ENCODE data around the gene CR1L.
"Not testable (repeated sequence)": the region's sequence is repeated elsewhere in the genome, so short reads cannot be mapped to it uniquely, and the experiment has no call there.

Gene CR1L

GRCh38 chr1:207631137-207631536 is 13.8 kb upstream of the CR1L start:
- Histone ChIP-seq H3K27me3 (ENCODE audit: low read depth, low read length) (no peaks in the 10 kb centered on the region), H3K4me1 (ENCODE audit: control insufficient read depth in 1 of 2, insufficient read depth in 2 of 2, low read length in 2 of 2) (no peaks in the 10 kb centered on the region), H3K4me3 (ENCODE audit: low read depth in 1 of 2, low read length in 2 of 2) (no peak overlapping the region), H3K9me3 (ENCODE audit: control insufficient read depth in 1 of 2, low read length in 2 of 2) (no peaks in the 10 kb centered on the region), H3K27ac (ENCODE audit: low read length) (no peak overlapping the region), H3K36me3 (ENCODE audit: control insufficient read depth in 1 of 2, insufficient read depth in 2 of 2, low read length in 2 of 2) (no peaks in the 10 kb centered on the region)

DNA sequence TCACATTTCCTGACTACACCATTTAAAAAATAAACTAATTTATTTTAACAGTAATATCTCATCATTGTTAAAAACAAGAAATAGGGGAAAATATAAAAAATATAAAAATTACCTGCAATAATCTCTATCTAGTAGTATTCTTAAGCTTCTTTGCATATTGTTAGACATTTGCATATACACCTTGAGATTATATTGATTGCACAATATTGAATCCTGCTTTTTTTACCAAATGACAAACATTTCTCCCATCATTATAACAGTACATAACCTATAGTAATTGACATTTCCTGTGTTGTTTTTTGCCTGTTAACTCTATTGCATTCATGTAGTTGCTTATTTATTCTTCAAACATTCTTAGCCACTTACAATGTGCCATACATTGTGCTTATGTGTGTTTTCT is 11.7 kb upstream of the CR1L start:
- Histone ChIP-seq H3K4me3 (ENCODE audit: low read depth in 1 of 2, low read length in 2 of 2) (no peak overlapping the region), H3K27ac (ENCODE audit: low read length) (no peak overlapping the region), H3K36me3 (ENCODE audit: control insufficient read depth in 1 of 2, insufficient read depth in 2 of 2, low read length in 2 of 2) (no peaks in the 10 kb centered on the region), H3K9me3 (ENCODE audit: control insufficient read depth in 1 of 2, low read length in 2 of 2) (no peaks in the 10 kb centered on the region), H3K4me1 (ENCODE audit: control insufficient read depth in 1 of 2, insufficient read depth in 2 of 2, low read length in 2 of 2) (no peaks in the 10 kb centered on the region), H3K27me3 (ENCODE audit: low read depth, low read length) (no peaks in the 10 kb centered on the region)

- not testable (repeated sequence) for H3K4me3 ChIP-seq (ENCODE audit: low read depth in 1 of 2, low read length in 2 of 2); H3K9me3 ChIP-seq (ENCODE audit: control insufficient read depth in 1 of 2, low read length in 2 of 2); H3K27ac ChIP-seq (ENCODE audit: low read length); H3K36me3 ChIP-seq (ENCODE audit: control insufficient read depth in 1 of 2, insufficient read depth in 2 of 2, low read length in 2 of 2); H3K27me3 ChIP-seq (ENCODE audit: low read depth, low read length); H3K4me1 ChIP-seq (ENCODE audit: control insufficient read depth in 1 of 2, insufficient read depth in 2 of 2, low read length in 2 of 2)
These were observed 11.1 kb upstream of the CR1L start for GRCh38 chr1:207633699-207634289.

DNA sequence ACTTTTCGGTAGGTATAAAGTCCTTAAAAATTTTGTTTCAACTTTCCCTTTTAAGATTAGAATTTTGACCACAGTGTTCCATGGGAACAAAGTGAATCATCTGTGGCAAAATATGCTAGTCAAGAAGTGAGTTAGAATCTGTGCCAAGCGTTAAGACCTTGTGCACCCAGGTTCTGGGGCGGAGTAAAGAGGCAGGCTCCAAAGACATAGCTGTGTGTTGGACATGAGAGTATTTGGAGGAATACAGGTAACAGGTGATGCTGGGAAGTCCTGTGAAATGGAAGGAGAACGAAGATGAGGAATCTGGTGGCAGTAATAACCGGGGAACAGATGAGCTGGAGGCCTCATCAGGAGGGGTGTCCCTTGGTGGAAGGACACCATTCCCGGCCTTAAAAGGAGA is 10.6 kb upstream of the CR1L start:
- H3K36me3 ChIP-seq (ENCODE audit: control insufficient read depth in 1 of 2, insufficient read depth in 2 of 2, low read length in 2 of 2); H3K4me1 ChIP-seq (ENCODE audit: control insufficient read depth in 1 of 2, insufficient read depth in 2 of 2, low read length in 2 of 2); H3K9me3 ChIP-seq (ENCODE audit: control insufficient read depth in 1 of 2, low read length in 2 of 2); H3K27ac ChIP-seq (ENCODE audit: low read length); H3K4me3 ChIP-seq (ENCODE audit: low read depth in 1 of 2, low read length in 2 of 2); H3K27me3 ChIP-seq (ENCODE audit: low read depth, low read length): not testable (repeated sequence)

GRCh38 chr1:207635569-207636186 is 9.3 kb upstream of the CR1L start:
- not testable (repeated sequence) for H3K27me3 ChIP-seq (ENCODE audit: low read depth, low read length); H3K4me3 ChIP-seq (ENCODE audit: low read depth in 1 of 2, low read length in 2 of 2); H3K27ac ChIP-seq (ENCODE audit: low read length); H3K9me3 ChIP-seq (ENCODE audit: control insufficient read depth in 1 of 2, low read length in 2 of 2); H3K36me3 ChIP-seq (ENCODE audit: control insufficient read depth in 1 of 2, insufficient read depth in 2 of 2, low read length in 2 of 2); H3K4me1 ChIP-seq (ENCODE audit: control insufficient read depth in 1 of 2, insufficient read depth in 2 of 2, low read length in 2 of 2)

DNA sequence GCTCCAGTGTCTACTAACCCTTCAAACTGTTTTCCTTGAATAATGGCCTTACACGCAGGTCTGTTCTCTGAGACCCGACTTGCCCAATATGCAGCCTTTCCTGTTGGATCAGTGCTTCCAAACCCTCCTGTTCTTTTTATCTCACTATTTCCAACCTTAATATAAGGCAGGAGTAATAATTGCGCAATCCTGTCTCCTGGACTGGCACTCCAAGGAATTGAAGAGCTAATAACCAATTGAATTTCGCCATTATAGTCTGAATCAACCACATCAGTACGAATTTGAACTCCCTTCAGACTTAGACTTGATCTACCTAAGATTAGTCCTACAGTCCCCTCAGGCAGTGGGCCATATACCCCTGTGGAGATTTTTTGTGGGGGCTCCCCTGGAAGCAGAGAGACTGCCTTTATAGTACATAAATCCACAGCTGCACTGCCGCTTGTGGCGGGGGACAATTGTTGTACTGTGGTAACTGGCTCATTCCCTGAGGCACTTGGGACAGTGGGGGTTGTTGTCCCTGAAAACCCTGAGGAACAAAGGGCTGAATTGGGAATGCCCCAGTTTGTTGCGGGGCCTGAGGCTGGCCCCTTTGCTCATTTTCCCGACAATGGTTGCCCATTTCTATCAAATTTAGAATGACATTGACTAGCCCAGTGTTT is 6.3 kb upstream of the CR1L start:
- H3K36me3 ChIP-seq (ENCODE audit: control insufficient read depth in 1 of 2, insufficient read depth in 2 of 2, low read length in 2 of 2); H3K4me3 ChIP-seq (ENCODE audit: low read depth in 1 of 2, low read length in 2 of 2); H3K27ac ChIP-seq (ENCODE audit: low read length); H3K4me1 ChIP-seq (ENCODE audit: control insufficient read depth in 1 of 2, insufficient read depth in 2 of 2, low read length in 2 of 2); H3K9me3 ChIP-seq (ENCODE audit: control insufficient read depth in 1 of 2, low read length in 2 of 2); H3K27me3 ChIP-seq (ENCODE audit: low read depth, low read length): not testable (repeated sequence)

DNA sequence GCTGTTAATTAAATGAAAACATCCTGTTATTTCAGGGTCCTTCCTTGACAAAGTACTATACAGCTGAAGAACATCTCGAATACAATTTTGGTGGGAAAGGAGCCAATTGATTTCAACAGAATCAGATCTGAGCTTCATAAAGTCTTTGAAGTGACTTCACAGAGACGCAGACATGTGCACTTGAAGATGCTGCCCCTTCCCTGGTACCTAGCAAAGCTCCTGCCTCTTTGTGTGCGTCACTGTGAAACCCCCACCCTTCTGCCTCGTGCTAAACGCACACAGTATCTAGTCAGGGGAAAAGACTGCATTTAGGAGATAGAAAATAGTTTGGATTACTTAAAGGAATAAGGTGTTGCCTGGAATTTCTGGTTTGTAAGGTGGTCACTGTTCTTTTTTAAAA is 5.6 kb upstream of the CR1L start:
- H3K4me1 ChIP-seq (ENCODE audit: control insufficient read depth in 1 of 2, insufficient read depth in 2 of 2, low read length in 2 of 2); H3K27me3 ChIP-seq (ENCODE audit: low read depth, low read length); H3K4me3 ChIP-seq (ENCODE audit: low read depth in 1 of 2, low read length in 2 of 2); H3K9me3 ChIP-seq (ENCODE audit: control insufficient read depth in 1 of 2, low read length in 2 of 2); H3K27ac ChIP-seq (ENCODE audit: low read length); H3K36me3 ChIP-seq (ENCODE audit: control insufficient read depth in 1 of 2, insufficient read depth in 2 of 2, low read length in 2 of 2): not testable (repeated sequence)

DNA sequence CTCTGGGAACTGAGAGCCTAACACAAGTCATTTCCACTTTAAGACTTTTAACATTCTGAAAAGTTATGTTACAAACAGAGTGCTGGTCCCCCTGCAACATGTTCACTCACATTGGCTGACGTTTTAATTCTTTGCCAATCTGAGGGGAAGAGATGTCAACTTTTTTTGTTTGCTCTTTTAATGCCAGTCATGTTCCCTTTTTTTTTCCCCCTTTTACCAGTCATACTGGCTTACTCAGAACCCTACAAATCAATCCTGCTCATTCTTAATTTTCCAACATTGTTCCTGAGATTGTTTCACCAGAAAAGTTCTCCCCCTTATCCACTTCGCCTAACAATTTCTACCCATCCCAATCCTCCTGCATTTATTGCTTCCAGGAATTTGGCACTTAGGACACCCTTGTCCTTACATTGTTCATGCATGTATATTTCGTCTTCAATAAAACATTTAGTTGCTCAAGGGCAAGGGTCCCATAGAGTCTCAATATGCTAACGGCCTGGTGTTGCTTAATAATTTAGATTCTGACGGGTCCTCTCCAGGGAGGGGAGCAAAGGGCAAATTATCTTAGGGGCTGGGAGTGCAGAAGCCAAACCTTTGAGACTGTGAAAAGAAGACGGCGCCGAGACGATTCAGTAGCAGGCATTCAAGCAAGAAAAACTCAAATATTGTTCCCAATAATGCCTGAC is 624 bp upstream of the CR1L start:
- Histone ChIP-seq H3K27ac (ENCODE audit: low read length) (no peak overlapping the region), H3K4me3 (ENCODE audit: low read depth in 1 of 2, low read length in 2 of 2) (peak overlapping the region; percentile 60 to 81), H3K36me3 (ENCODE audit: control insufficient read depth in 1 of 2, insufficient read depth in 2 of 2, low read length in 2 of 2) (no peaks in the 10 kb centered on the region), H3K9me3 (ENCODE audit: control insufficient read depth in 1 of 2, low read length in 2 of 2) (no peaks in the 10 kb centered on the region), H3K27me3 (ENCODE audit: low read depth, low read length) (no peaks in the 10 kb centered on the region), H3K4me1 (ENCODE audit: control insufficient read depth in 1 of 2, insufficient read depth in 2 of 2, low read length in 2 of 2) (peaks cover 0 to 6% of the 10 kb centered on the region in 2 donors)

DNA sequence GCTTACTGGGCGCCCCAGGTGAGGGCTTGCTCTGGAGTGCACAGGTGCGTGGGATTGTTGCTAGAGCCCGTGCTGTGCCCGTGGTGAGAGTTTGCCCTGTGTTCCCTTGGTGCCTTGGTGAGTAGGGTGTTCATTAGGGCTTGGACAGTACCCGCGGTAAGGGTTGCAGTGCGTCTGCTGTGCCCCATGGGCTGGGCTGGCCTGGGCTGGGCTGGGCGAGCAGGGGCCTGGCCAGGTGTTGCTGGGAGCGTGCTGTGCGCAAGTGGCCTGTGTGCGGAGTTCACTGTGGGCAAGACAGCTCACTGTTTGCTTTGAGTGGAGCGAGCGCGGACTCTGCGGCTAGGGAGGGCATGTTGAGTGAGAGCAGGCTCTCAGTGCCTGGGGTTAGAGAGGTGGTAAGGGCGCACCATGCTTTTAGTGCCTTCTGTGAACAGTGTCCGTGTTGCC is 725 bp downstream of the CR1L start:
- H3K9me3 ChIP-seq (ENCODE audit: control insufficient read depth in 1 of 2, low read length in 2 of 2), result no peaks in the 10 kb centered on the region
- peak overlapping the region in 1 of 2 donors; percentile 81 for H3K4me3 ChIP-seq (ENCODE audit: low read depth in 1 of 2, low read length in 2 of 2)

DNA sequence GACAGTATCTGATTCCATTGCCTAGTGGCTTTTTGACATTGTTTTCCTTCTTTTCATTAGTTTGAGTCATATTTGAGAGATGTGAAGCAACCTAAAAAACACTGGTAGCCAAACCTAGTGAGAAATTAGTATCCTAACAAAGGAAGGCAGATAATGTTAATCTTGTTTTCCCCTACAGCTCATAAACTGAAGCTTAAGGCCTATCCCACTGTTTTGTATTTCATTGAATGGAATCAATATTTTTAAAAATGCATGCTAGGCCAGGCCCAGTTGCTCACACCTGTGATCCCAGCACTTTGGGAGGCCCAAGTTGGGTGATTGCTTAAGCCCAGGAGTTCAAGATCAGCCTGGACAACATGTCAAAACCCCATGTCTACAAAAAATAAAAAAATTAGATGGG is 1.2 kb downstream of the CR1L start:
- Histone ChIP-seq H3K27ac (ENCODE audit: low read length) (no peak overlapping the region), H3K36me3 (ENCODE audit: control insufficient read depth in 1 of 2, insufficient read depth in 2 of 2, low read length in 2 of 2) (no peaks in the 10 kb centered on the region), H3K27me3 (ENCODE audit: low read depth, low read length) (no peaks in the 10 kb centered on the region), H3K4me3 (ENCODE audit: low read depth in 1 of 2, low read length in 2 of 2) (no peak overlapping the region), H3K4me1 (ENCODE audit: control insufficient read depth in 1 of 2, insufficient read depth in 2 of 2, low read length in 2 of 2) (peaks cover 0 to 6% of the 10 kb centered on the region in 2 donors), H3K9me3 (ENCODE audit: control insufficient read depth in 1 of 2, low read length in 2 of 2) (no peaks in the 10 kb centered on the region)

More for the DNA sequence above, 725 bp downstream of the CR1L start:
- Histone ChIP-seq H3K27ac (ENCODE audit: low read length) (no peak overlapping the region), H3K36me3 (ENCODE audit: control insufficient read depth in 1 of 2, insufficient read depth in 2 of 2, low read length in 2 of 2) (no peaks in the 10 kb centered on the region), H3K4me1 (ENCODE audit: control insufficient read depth in 1 of 2, insufficient read depth in 2 of 2, low read length in 2 of 2) (peaks cover 0 to 6% of the 10 kb centered on the region in 2 donors), H3K27me3 (ENCODE audit: low read depth, low read length) (no peaks in the 10 kb centered on the region)

DNA sequence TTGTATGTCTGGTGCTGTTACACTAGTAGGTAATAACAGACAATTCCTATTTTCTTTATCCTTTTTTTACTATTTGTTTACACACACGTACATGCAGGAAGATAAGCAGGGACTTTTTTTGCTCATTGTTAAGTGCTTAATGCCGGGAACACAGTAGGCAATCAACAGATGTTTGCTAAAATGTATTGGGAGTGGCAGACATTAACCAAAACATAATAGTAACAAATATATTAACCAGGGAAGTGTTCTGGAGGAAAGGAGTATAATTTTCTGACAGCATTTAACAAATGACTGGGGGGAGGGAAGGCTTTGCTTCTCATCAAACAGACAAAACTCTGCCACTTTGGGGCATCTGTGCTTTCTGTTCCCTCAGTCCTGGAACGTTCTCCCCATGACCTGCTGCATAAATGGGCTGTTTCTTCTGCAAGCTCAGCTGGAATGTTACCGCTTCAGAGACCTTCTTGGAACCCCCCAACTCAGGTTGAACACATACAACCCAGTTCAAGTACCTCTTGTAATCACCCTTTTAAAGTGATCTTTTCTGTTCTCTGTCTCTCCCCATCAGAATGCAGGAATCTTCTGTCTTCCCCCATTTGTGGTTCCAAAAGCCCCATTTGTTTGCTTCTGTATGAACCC is 2.1 kb downstream of the CR1L start:
- H3K36me3 ChIP-seq (ENCODE audit: control insufficient read depth in 1 of 2, insufficient read depth in 2 of 2, low read length in 2 of 2), result no peaks in the 10 kb centered on the region
- no peak overlapping the region for H3K4me3 ChIP-seq (ENCODE audit: low read depth in 1 of 2, low read length in 2 of 2)
- no peaks in the 10 kb centered on the region for H3K27me3 ChIP-seq (ENCODE audit: low read depth, low read length)
- peaks cover 0 to 6% of the 10 kb centered on the region in 2 donors for H3K4me1 ChIP-seq (ENCODE audit: control insufficient read depth in 1 of 2, insufficient read depth in 2 of 2, low read length in 2 of 2)
- no peaks in the 10 kb centered on the region for H3K9me3 ChIP-seq (ENCODE audit: control insufficient read depth in 1 of 2, low read length in 2 of 2)
- H3K27ac ChIP-seq (ENCODE audit: low read length), result no peak overlapping the region

Data from muscle layer of duodenum (tissue), 2 donors.